HepG2 (cell line): Measurements from ENCODE around the gene ANKS4B. TPM values are rescaled to one million over a fixed set of nuclear protein-coding genes. Genes with fewer than 3 reads are reported as not detected.

ENCODE experiments used
- ATF3 ChIP-seq: sonication (generic); formaldehyde crosslinking; IDR thresholded peaks from 2 replicates; pipeline ENCODE4 v1.4.0; 2020; ENCODE audit warnings: missing genetic modification reagents
- ATF7-NPFF ChIP-seq: sonication (generic); formaldehyde crosslinking; IDR thresholded peaks from 2 replicates; pipeline ENCODE4 v1.8.1; 2023; ENCODE audit warnings: mild to moderate bottlenecking, low read depth, missing genetic modification reagents, moderate library complexity
- BCL6 ChIP-seq: IDR thresholded peaks from 2 replicates; pipeline ENCODE4 v1.6.1; 2016; ENCODE audit warnings: missing genetic modification reagents, missing compliant biosample characterization
- CERS6 ChIP-seq: sonication (generic); formaldehyde crosslinking; IDR thresholded peaks from 2 replicates; pipeline ENCODE4 v1.5.0; 2020; ENCODE audit warnings: missing genetic modification reagents
- EED ChIP-seq: sonication (generic); formaldehyde crosslinking; IDR thresholded peaks from 2 replicates; pipeline ENCODE4 v1.5.0; 2020; ENCODE audit warnings: mild to moderate bottlenecking, missing genetic modification reagents
- ERF ChIP-seq: IDR thresholded peaks from 2 replicates; pipeline ENCODE4 v1.6.1; 2018; ENCODE audit warnings: missing biosample characterization, missing genetic modification reagents
- FOXK1 ChIP-seq: sonication (generic); formaldehyde crosslinking; IDR thresholded peaks from 2 replicates; pipeline ENCODE4 v1.4.0; 2020; ENCODE audit warnings: low read depth, missing genetic modification reagents, borderline replicate concordance
- HES4 ChIP-seq: sonication (generic); formaldehyde crosslinking; IDR thresholded peaks from 2 replicates; pipeline ENCODE4 v1.9.0; 2021; ENCODE audit warnings: mild to moderate bottlenecking, missing genetic modification reagents, borderline replicate concordance
- HMG20A ChIP-seq: IDR thresholded peaks from 2 replicates; pipeline ENCODE4 v1.6.1; 2016; ENCODE audit warnings: borderline replicate concordance
- HOXA3 ChIP-seq: sonication (generic); formaldehyde crosslinking; IDR thresholded peaks from 2 replicates; pipeline ENCODE4 v1.5.0; 2020; ENCODE audit warnings: missing genetic modification reagents
- IRF9 ChIP-seq: sonication (generic); formaldehyde crosslinking; IDR thresholded peaks from 2 replicates; pipeline ENCODE4 v1.8.0; 2022; ENCODE audit warnings: missing genetic modification reagents, mild to moderate bottlenecking, borderline replicate concordance
- MIXL1 ChIP-seq: IDR thresholded peaks from 2 replicates; pipeline ENCODE4 v1.6.1; 2016
- NFIB ChIP-seq: sonication (generic); formaldehyde crosslinking; IDR thresholded peaks from 2 replicates; pipeline ENCODE4 v1.9.0; 2021; ENCODE audit warnings: missing genetic modification reagents, mild to moderate bottlenecking, borderline replicate concordance
- NR2F6 ChIP-seq, 2 experiments: IDR thresholded peaks; 2 replicates each; pipeline ENCODE4 v1.6.1; 2016; ENCODE audit warnings: antibody characterized with exemption in 1 of 2, mild to moderate bottlenecking in 1 of 2
- PAX8 ChIP-seq: sonication (generic); formaldehyde crosslinking; IDR thresholded peaks from 2 replicates; pipeline ENCODE4 v1.8.0; 2022; ENCODE audit warnings: mild to moderate bottlenecking, missing genetic modification reagents, borderline replicate concordance
- RXRB ChIP-seq: IDR thresholded peaks from 2 replicates; pipeline ENCODE4 v1.6.1; 2016; ENCODE audit warnings: borderline replicate concordance, missing genetic modification reagents, missing compliant biosample characterization
- SALL2 ChIP-seq: sonication (generic); formaldehyde crosslinking; IDR thresholded peaks from 2 replicates; pipeline ENCODE4 v1.8.1; 2023; ENCODE audit warnings: mild to moderate bottlenecking, missing genetic modification reagents, inconsistent platforms
- SNAI1 ChIP-seq: sonication (generic); formaldehyde crosslinking; IDR thresholded peaks from 2 replicates; pipeline ENCODE4 v1.5.0; 2020; ENCODE audit warnings: mild to moderate bottlenecking, missing genetic modification reagents, borderline replicate concordance
- SP4 ChIP-seq: sonication (generic); formaldehyde crosslinking; IDR thresholded peaks from 2 replicates; pipeline ENCODE4 v1.8.1; 2023; ENCODE audit warnings: mild to moderate bottlenecking, missing genetic modification reagents
- SUZ12 ChIP-seq: fragments of 150-350 bp; IDR thresholded peaks from 2 replicates; pipeline ENCODE4 v1.6.1; 2014; ENCODE audit warnings: low read depth, low read length
- TSC22D2 ChIP-seq: sonication (generic); formaldehyde crosslinking; IDR thresholded peaks from 2 replicates; pipeline ENCODE4 v1.5.1; 2020; ENCODE audit warnings: missing genetic modification reagents, mild to moderate bottlenecking, borderline replicate concordance
- YY1 ChIP-seq: IDR thresholded peaks from 2 replicates; pipeline ENCODE4 v1.6.1; 2011; ENCODE audit warnings: low read length, low read depth, moderate library complexity, mild to moderate bottlenecking; ENCODE audit not compliant: insufficient read depth, insufficient replicate concordance
- ZBTB21 ChIP-seq: sonication (generic); formaldehyde crosslinking; IDR thresholded peaks from 2 replicates; pipeline ENCODE4 v1.4.0; 2020; ENCODE audit warnings: missing genetic modification reagents
- ZNF124 ChIP-seq: sonication (generic); formaldehyde crosslinking; IDR thresholded peaks from 2 replicates; pipeline ENCODE4 v1.4.0; 2020; ENCODE audit warnings: missing genetic modification reagents
- ZNF503 ChIP-seq: sonication (generic); formaldehyde crosslinking; IDR thresholded peaks from 2 replicates; pipeline ENCODE4 v1.4.0; 2020; ENCODE audit warnings: missing genetic modification reagents
- ZNF616 ChIP-seq: sonication (generic); formaldehyde crosslinking; IDR thresholded peaks from 2 replicates; pipeline ENCODE4 v1.5.0; 2020; ENCODE audit warnings: low read depth, mild to moderate bottlenecking, missing genetic modification reagents
- ZNF788 ChIP-seq: sonication (generic); formaldehyde crosslinking; IDR thresholded peaks from 2 replicates; pipeline ENCODE4 v1.5.0; 2020; ENCODE audit warnings: mild to moderate bottlenecking, missing genetic modification reagents, borderline replicate concordance
- ZZZ3 ChIP-seq: sonication (generic); formaldehyde crosslinking; IDR thresholded peaks from 2 replicates; pipeline ENCODE4 v1.4.0; 2020; ENCODE audit warnings: missing genetic modification reagents, mild to moderate bottlenecking, borderline replicate concordance
- polyA plus RNA-seq, 8 experiments: library from polyadenylated mRNA; depleted of rRNA in 3 of 8; stranded (reverse) in 7 of 8; unstranded in 1 of 8; fragments of >200 nt; fragmentation: Illumina TruSeq in 4 of 8; extraction: Trizol in 4 of 8; gene quantifications; 2 replicates each; pipeline versions ENCODE4 v1.2.1 to v1.2.3, GENCODE V29; 2011 to 2016; ENCODE audit warnings: low read depth in 4 of 8, missing spikeins in 1 of 8, mixed read lengths in 1 of 8; ENCODE audit not compliant: insufficient read depth in 1 of 8
- total RNA-seq, 5 experiments: library from RNA; depleted of rRNA; stranded (reverse); fragments of >200 nt; fragmentation: Illumina TruSeq; extraction: Trizol; gene quantifications; 2 replicates each; pipeline ENCODE4 v1.2.3, GENCODE V29; 2016; ENCODE audit warnings: low read depth in 1 of 5

The ANKS4B gene
- total and polyA plus RNA-seq, 2 of the 13 experiments (the other 11 are each of a cell fraction or from before 2014, with no cell fraction given), result 6.5 to 30.0 TPM

- TF ChIP-seq ZNF503, result peak; percentile 91; the same call in 1 of the 2 replicates
- peak; percentile 97 for TF ChIP-seq BCL6 (CRISPR knock-in tag)
- TF ChIP-seq ZNF616, result no peak
- TF ChIP-seq SNAI1, result peak; percentile 82; the same call in 1 of the 2 replicates
- peak; percentile 73 for TF ChIP-seq SP4 (CRISPR knock-in tag)
- TF ChIP-seq SUZ12, result no peak
- TF ChIP-seq FOXK1, result peak; percentile 98
- TF ChIP-seq EED (CRISPR knock-in tag), result no peak
- peak; percentile 67 for TF ChIP-seq NR2F6 (IDR thresholded peaks at IDR 0.05)
- peak; percentile 91 for TF ChIP-seq NR2F6 (CRISPR knock-in tag; IDR thresholded peaks at IDR 0.05)
- no peak for TF ChIP-seq HES4
- peak; percentile 91 for TF ChIP-seq ZNF124 (CRISPR knock-in tag)
- TF ChIP-seq PAX8, result peak; percentile 89; the same call in 1 of the 2 replicates
- peak; percentile 72; the same call in 1 of the 2 replicates for TF ChIP-seq ZZZ3
- TF ChIP-seq MIXL1 (CRISPR knock-in tag), result peak; percentile 100
- no peak for TF ChIP-seq CERS6 (CRISPR knock-in tag)
- no peak for TF ChIP-seq NFIB (CRISPR knock-in tag)
- peak; percentile 99 for TF ChIP-seq ERF (CRISPR knock-in tag)
- TF ChIP-seq SALL2 (CRISPR knock-in tag), result no peak
- TF ChIP-seq ZNF788 (CRISPR knock-in tag), result peak; percentile 85; the same call in 1 of the 2 replicates
- peak; percentile 96 for TF ChIP-seq HOXA3
- TF ChIP-seq YY1, result peak; percentile 58
- TF ChIP-seq IRF9, result peak; percentile 66; the same call in 1 of the 2 replicates
- peak; percentile 56; the same call in 1 of the 2 replicates for TF ChIP-seq ZBTB21 (CRISPR knock-in tag)
- peak; percentile 99 for TF ChIP-seq RXRB
- TF ChIP-seq TSC22D2 (CRISPR knock-in tag), result 0 out of 2 replicates have a peak, but pooled peaks have one; percentile 58
- TF ChIP-seq ATF3, result peak; percentile 77; the same call in 1 of the 2 replicates
- peak; percentile 33; the same call in 1 of the 2 replicates for TF ChIP-seq ATF7-NPFF (CRISPR knock-in tag)
- peak; percentile 93; the same call in 1 of the 2 replicates for TF ChIP-seq HMG20A (CRISPR knock-in tag)
Observed at GRCh38 chr16:21233521-21234150, at the start of gene ANKS4B (continued).
